ENCODE data around the gene TBC1D22A.

- TF ChIP-seq POLR2A (IDR thresholded peaks at IDR 0.05), result no peak
- TF ChIP-seq, protein P1, sequence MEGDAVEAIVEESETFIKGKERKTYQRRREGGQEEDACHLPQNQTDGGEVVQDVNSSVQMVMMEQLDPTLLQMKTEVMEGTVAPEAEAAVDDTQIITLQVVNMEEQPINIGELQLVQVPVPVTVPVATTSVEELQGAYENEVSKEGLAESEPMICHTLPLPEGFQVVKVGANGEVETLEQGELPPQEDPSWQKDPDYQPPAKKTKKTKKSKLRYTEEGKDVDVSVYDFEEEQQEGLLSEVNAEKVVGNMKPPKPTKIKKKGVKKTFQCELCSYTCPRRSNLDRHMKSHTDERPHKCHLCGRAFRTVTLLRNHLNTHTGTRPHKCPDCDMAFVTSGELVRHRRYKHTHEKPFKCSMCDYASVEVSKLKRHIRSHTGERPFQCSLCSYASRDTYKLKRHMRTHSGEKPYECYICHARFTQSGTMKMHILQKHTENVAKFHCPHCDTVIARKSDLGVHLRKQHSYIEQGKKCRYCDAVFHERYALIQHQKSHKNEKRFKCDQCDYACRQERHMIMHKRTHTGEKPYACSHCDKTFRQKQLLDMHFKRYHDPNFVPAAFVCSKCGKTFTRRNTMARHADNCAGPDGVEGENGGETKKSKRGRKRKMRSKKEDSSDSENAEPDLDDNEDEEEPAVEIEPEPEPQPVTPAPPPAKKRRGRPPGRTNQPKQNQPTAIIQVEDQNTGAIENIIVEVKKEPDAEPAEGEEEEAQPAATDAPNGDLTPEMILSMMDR (IDR thresholded peaks at IDR 0.05), result no peak
- TF ChIP-seq POLR2AphosphoS5 (IDR thresholded peaks at IDR 0.05), result no peak
Measured at GRCh38 chr22:46795845-46796565, 33.6 kb downstream of the TBC1D22A start.
